Osteoblast (primary cell): ENCODE measurements around the gene XRCC1. TPM values are rescaled to one million over a fixed set of nuclear protein-coding genes. Genes with fewer than 3 reads are reported as not detected.

ENCODE experiments used
- DNase-seq: peaks from one replicate; pipeline ENCODE4 v3.0.0; 2011; ENCODE audit warnings: low spot score, mixed read lengths; ENCODE audit not compliant: insufficient read length; ENCODE audit errors: missing footprints
- H2AFZ ChIP-seq: 2 replicates; pipeline ENCODE4 v1.6.0; 2011; ENCODE audit warnings: mild to moderate bottlenecking, low read length
- H3K27ac ChIP-seq: 2 replicates; pipeline ENCODE4 v1.5.1; 2011; ENCODE audit warnings: mild to moderate bottlenecking, low read depth, low read length, moderate library complexity
- H3K27me3 ChIP-seq: 2 replicates; pipeline ENCODE4 v1.6.0; 2012; ENCODE audit warnings: mild to moderate bottlenecking, control low read depth, inconsistent platforms, low read length, moderate library complexity; ENCODE audit not compliant: insufficient read depth
- H3K36me3 ChIP-seq: 2 replicates; pipeline ENCODE4 v1.5.1; 2011; ENCODE audit warnings: mild to moderate bottlenecking, low read length, control low read depth, moderate library complexity; ENCODE audit not compliant: insufficient read depth
- H3K4me1 ChIP-seq: 2 replicates; pipeline ENCODE4 v1.5.1; 2011; ENCODE audit warnings: mild to moderate bottlenecking, low read length, control low read depth, moderate library complexity; ENCODE audit not compliant: insufficient read depth
- H3K4me2 ChIP-seq: 2 replicates; pipeline ENCODE4 v1.6.0; 2011; ENCODE audit warnings: mild to moderate bottlenecking, low read length; ENCODE audit not compliant: insufficient read depth
- H3K4me3 ChIP-seq: fragments of 200-600 bp; sonication (generic); 3 replicates; pipeline ENCODE4 v1.5.1; 2012; ENCODE audit warnings: mild to moderate bottlenecking, low read length, inconsistent platforms; ENCODE audit not compliant: insufficient read depth
- H3K79me2 ChIP-seq: 2 replicates; pipeline ENCODE4 v1.6.0; 2012; ENCODE audit warnings: mild to moderate bottlenecking, low read length, control low read depth, inconsistent platforms; ENCODE audit not compliant: insufficient read depth
- H3K9me3 ChIP-seq: 2 replicates; pipeline ENCODE4 v1.5.1; 2011; ENCODE audit warnings: low read depth, low read length, control low read depth
- H4K20me1 ChIP-seq: 2 replicates; pipeline ENCODE4 v1.6.0; 2012; ENCODE audit warnings: mild to moderate bottlenecking, low read length, control low read depth; ENCODE audit not compliant: insufficient read depth
- CTCF ChIP-seq: IDR thresholded peaks from 2 replicates; pipeline ENCODE4 v1.5.1; 2011; ENCODE audit warnings: mild to moderate bottlenecking, low read depth, low read length, moderate library complexity; ENCODE audit errors: extremely low read depth
- total RNA-seq: library from RNA; depleted of rRNA; stranded (reverse); fragments of >200 nt; gene quantifications from 2 replicates; pipeline ENCODE4 v1.2.3, GENCODE V29; 2012

The XRCC1 gene
- total RNA-seq, 1 donor, result 21.4 TPM

DNA sequence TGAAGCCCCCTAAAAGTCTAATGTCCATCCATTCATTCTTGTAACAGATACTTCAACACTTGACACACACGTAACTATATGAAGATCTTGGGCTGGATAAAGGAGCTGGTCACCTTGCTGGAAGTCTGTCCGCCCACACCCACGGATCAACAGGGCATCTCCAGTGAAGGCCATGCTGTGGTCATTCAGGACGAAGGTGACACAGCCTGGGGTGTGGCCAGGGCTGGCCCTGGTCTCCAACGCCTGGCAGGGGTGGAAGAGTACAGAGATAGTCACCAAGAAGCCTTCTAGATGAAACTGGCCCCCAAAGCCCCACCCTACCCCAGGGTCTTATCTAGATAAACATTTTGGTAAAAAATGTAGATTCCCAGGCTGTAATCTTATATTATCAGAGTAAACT, 64.0 kb downstream of the XRCC1 start:
- Histone ChIP-seq H3K4me1 (no peaks in the 10 kb centered on the region), H3K27ac (no peak overlapping the region), H3K4me3 (no peak overlapping the region), H3K79me2 (no peaks in the 10 kb centered on the region), H3K36me3 (peaks cover 26% of the 10 kb centered on the region), H3K9me3 (no peaks in the 10 kb centered on the region), H3K4me2 (no peak overlapping the region), H4K20me1 (no peaks in the 10 kb centered on the region), H3K27me3 (no peaks in the 10 kb centered on the region), H2AFZ (no peak overlapping the region)
- no peak for DNase-seq
- TF ChIP-seq CTCF, result no peak

DNA sequence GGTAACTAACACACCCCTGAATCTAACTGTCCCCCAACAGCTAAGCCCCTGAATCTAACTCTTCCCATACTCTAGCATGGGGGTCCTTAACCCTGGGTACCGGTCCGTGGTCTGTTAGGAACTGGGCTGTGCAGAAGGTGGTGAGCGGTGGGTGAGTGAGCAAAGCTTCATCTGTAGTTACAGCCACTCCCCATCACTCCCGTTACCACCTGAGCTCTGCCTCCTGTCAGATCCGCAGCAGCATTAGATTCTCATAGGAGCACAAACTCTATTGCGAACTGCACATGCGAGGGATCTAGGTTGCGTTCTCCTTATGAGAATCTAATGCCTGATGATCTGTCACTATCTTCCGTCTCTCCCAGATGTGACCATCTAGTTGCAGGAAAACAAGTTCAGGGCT, 64.6 kb downstream of the XRCC1 start:
- no peaks in the 10 kb centered on the region for H3K9me3 ChIP-seq
- H3K79me2 ChIP-seq, result no peaks in the 10 kb centered on the region
- H4K20me1 ChIP-seq, result no peaks in the 10 kb centered on the region
- no peaks in the 10 kb centered on the region for H3K27me3 ChIP-seq
- TF ChIP-seq CTCF, result no peak
- DNase-seq, result no peak
- H3K4me3 ChIP-seq, result no peak overlapping the region
- H3K4me2 ChIP-seq, result no peak overlapping the region
- no peak overlapping the region for H2AFZ ChIP-seq
- no peak overlapping the region for H3K27ac ChIP-seq
- H3K4me1 ChIP-seq, result no peaks in the 10 kb centered on the region
- H3K36me3 ChIP-seq, result peaks cover 26% of the 10 kb centered on the region

GRCh38 chr19:43507880-43508279, 67.4 kb downstream of the XRCC1 start:
- peaks cover 26% of the 10 kb centered on the region for H3K36me3 ChIP-seq
- H3K79me2 ChIP-seq, result no peaks in the 10 kb centered on the region
- H3K4me3 ChIP-seq, result no peak overlapping the region
- H4K20me1 ChIP-seq, result no peaks in the 10 kb centered on the region
- H3K27me3 ChIP-seq, result no peaks in the 10 kb centered on the region
- no peak overlapping the region for H2AFZ ChIP-seq
- no peaks in the 10 kb centered on the region for H3K9me3 ChIP-seq
- peak; percentile 38 for DNase-seq
- no peak overlapping the region for H3K4me2 ChIP-seq
- H3K4me1 ChIP-seq, result peaks cover 7% of the 10 kb centered on the region
- no peak overlapping the region for H3K27ac ChIP-seq
- no peak for TF ChIP-seq CTCF

GRCh38 chr19:43506629-43507028, 68.7 kb downstream of the XRCC1 start:
- peaks cover 26% of the 10 kb centered on the region for H3K36me3 ChIP-seq
- H3K79me2 ChIP-seq, result no peaks in the 10 kb centered on the region
- no peaks in the 10 kb centered on the region for H3K9me3 ChIP-seq
- no peak for TF ChIP-seq CTCF
- no peak overlapping the region for H3K27ac ChIP-seq
- H3K4me2 ChIP-seq, result no peak overlapping the region
- peak; percentile 29 for DNase-seq
- H3K4me3 ChIP-seq, result no peak overlapping the region
- H2AFZ ChIP-seq, result no peak overlapping the region
- H3K27me3 ChIP-seq, result no peaks in the 10 kb centered on the region
- no peaks in the 10 kb centered on the region for H4K20me1 ChIP-seq
- peaks cover 16% of the 10 kb centered on the region for H3K4me1 ChIP-seq
